Naive thymus-derived CD8-positive, alpha-beta T cell (primary cell): ENCODE data around the gene GRM8. TPM values are rescaled to one million over a fixed set of nuclear protein-coding genes. Genes with fewer than 3 reads are reported as not detected.

ENCODE experiments used
- ATAC-seq, 2 donors: fragments of 150-1000 bp; cut with Tn5 transposase in 1 of 2; sonication (Bioruptor Pico), chemical (Tn5 transposase) in 1 of 2; 1 replicate in 1 of 2; 2 replicates in 1 of 2; pipeline ENCODE4 v1.10.0; 2021; ENCODE audit warnings: mild to moderate bottlenecking in 2 of 2, moderate library complexity in 2 of 2
- POLR2A ChIA-PET: fragments of 350-600 bp; sonication (Branson Sonifier 250); formaldehyde crosslinking; loops from one replicate; lab custom pipeline; 2021; ENCODE audit warnings: antibody characterized with exemption; lab: Charles Lee
- DNase-seq, 10 donors: peaks; one replicate each; pipeline versions ENCODE4 v3.0.0 to v3.0.0-alpha.2; 2020 to 2022
- H3K27ac Mint-ChIP-seq, 10 donors: one replicate each; pipeline ENCODE4 v1.8.0; 2020 to 2022; ENCODE audit warnings: mild to moderate bottlenecking in 10 of 10, mixed read lengths in 10 of 10, moderate library complexity in 4 of 10, inconsistent platforms in 1 of 10
- H3K27me3 Mint-ChIP-seq, 5 donors: one replicate each; pipeline ENCODE4 v1.8.0; 2021 to 2022; ENCODE audit warnings: mixed read lengths in 5 of 5
- H3K36me3 Mint-ChIP-seq, 3 donors: one replicate each; pipeline ENCODE4 v1.8.0; 2020 to 2022; ENCODE audit warnings: mixed read lengths in 3 of 3, mild to moderate bottlenecking in 2 of 3, inconsistent platforms in 1 of 3
- H3K4me1 Mint-ChIP-seq, 4 donors: one replicate each; pipeline ENCODE4 v1.8.0; 2021 to 2022; ENCODE audit warnings: mixed read lengths in 4 of 4
- H3K4me3 Mint-ChIP-seq, 10 donors: one replicate each; pipeline ENCODE4 v1.8.0; 2020 to 2022; ENCODE audit warnings: mild to moderate bottlenecking in 10 of 10, mixed read lengths in 10 of 10, moderate library complexity in 6 of 10, inconsistent platforms in 1 of 10
- H3K9me3 Mint-ChIP-seq, 9 donors: one replicate each; pipeline ENCODE4 v1.8.0; 2020 to 2022; ENCODE audit warnings: mixed read lengths in 9 of 9, mild to moderate bottlenecking in 3 of 9, inconsistent platforms in 1 of 9, moderate library complexity in 1 of 9
- polyA plus RNA-seq, 3 donors: library from polyadenylated mRNA; unstranded; fragments of 300-500 nt; fragmentation: Illumina TruSeq; gene quantifications; one replicate each; pipeline ENCODE4 v1.2.3, GENCODE V29; 2021
- total RNA-seq, 8 experiments: library from RNA in 2 of 8; stranded (reverse) in 2 of 8; gene quantifications; one replicate each; pipeline ENCODE4 v1.2.3 and lab custom pipeline; 2021 to 2026

The GRM8 gene
- total and polyA plus RNA-seq, 5 experiments from 2014 or later = not detected

DNA sequence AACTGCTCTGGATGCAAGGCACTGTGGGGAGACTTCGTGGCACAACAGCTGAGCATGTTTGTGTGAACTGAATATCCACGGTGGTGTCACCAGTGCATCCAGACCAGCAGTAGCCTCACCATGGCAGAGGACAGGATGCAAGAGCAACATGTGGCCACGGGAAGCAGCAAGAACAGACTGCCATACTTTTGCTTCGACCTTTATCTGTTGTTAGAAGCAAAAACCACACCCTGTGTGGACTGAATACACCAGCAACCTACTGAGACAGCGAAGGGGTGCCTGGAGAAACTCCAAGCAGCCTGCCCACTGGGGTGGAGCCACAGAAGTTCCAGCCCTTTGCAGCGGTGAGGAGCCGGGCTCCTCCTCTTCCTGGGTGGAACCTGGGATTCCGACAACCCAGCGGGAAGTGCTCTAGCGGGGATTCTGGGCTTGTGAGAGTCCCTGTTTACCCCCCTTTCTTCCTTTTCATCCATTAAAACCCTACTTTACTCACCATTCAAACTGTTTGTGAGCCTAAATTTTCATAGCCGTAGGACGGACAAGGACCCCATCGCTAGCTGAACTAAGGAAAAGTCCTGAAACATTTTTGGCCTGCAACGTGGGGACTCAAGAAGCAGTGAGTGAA, 584.9 kb downstream of the GRM8 start:
- POLR2A ChIA-PET = no interaction called here
- DNase-seq (no peak), ATAC-seq (no peak)
- H3K27ac Mint-ChIP-seq = no peak overlapping the region
- peaks cover 0 to 11% (median 0%) of the 10 kb centered on the region in 9 donors for H3K9me3 Mint-ChIP-seq
- no peaks in the 10 kb centered on the region for H3K4me1 Mint-ChIP-seq
- H3K36me3 Mint-ChIP-seq = no peaks in the 10 kb centered on the region
- no peak overlapping the region for H3K4me3 Mint-ChIP-seq
- peaks cover 0 to 4% (median 0%) of the 10 kb centered on the region in 5 donors for H3K27me3 Mint-ChIP-seq

DNA sequence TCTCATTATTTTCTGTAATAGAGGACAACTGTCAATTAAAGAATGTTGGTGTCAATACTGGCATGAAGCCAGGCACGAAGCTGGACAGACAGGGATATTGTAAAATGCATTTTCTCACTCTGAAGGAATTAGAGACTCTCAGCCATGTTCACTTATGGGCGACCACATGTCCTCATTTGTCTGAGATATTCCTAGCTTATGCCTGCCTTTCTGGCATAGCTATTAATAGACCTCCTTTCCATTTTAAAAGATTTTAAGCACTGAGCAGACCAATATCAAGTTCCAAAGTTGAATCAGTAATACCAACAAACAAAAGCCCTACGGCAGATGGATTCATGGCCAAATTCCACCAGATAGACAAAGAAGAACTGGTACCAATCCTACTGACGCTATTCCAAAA, 589.9 kb downstream of the GRM8 start:
- POLR2A ChIA-PET = no interaction called here
- no peaks in the 10 kb centered on the region for H3K36me3 Mint-ChIP-seq
- no peak for ATAC-seq

DNA sequence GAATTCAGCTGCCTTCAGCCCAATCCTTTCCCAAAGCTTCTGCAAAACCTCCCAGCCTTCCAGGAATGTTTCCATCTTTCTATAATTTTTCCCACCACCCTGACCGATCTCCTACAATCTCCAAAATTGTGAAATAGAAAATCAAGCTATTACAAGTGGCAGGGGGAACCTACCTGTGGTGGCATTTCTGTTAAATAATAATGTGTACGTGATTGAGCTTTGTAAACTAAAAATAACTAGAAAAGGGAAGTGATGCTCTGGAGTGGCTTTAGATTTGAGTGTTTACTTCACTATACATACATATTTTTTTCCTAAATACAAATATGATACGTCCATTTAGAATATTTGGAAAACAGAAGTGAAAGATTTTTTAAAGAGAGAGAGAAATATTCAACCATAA, 593.6 kb downstream of the GRM8 start:
- POLR2A ChIA-PET = no interaction called here
- H3K4me1 Mint-ChIP-seq = no peaks in the 10 kb centered on the region
- no peaks in the 10 kb centered on the region for H3K36me3 Mint-ChIP-seq
- no peak for DNase-seq
- peaks cover 0 to 4% (median 0%) of the 10 kb centered on the region in 5 donors for H3K27me3 Mint-ChIP-seq
- ATAC-seq = no peak
- no peak overlapping the region for H3K4me3 Mint-ChIP-seq
- H3K27ac Mint-ChIP-seq = no peak overlapping the region
- peaks cover 0 to 3% (median 0%) of the 10 kb centered on the region in 9 donors for H3K9me3 Mint-ChIP-seq

More for the DNA sequence above, 589.9 kb downstream of the GRM8 start:
- no peak overlapping the region for H3K4me3 Mint-ChIP-seq
- peaks cover 0 to 3% (median 0%) of the 10 kb centered on the region in 9 donors for H3K9me3 Mint-ChIP-seq
- no peak overlapping the region for H3K27ac Mint-ChIP-seq
- H3K4me1 Mint-ChIP-seq = no peaks in the 10 kb centered on the region
- no peak for DNase-seq
- peaks cover 0 to 4% (median 0%) of the 10 kb centered on the region in 5 donors for H3K27me3 Mint-ChIP-seq

DNA sequence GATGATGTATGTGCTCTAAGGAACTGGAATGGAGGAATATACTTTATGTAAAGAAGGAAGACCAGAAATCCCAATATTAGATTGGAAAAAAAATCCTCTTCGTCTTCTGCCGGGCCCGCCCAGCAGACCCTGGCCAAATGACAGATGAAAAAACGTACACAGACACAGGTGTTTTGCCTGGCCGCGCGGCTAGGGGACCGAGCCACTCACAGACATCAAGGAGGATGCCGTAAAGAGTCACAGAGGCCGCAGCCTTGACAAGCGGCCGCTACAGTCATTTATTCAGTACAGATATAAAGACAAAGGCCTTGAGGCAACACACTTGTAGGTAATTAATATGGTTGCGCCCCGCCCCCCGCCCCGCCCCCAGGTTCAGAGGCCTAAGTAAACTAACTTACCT, 594.1 kb downstream of the GRM8 start:
- no peak for DNase-seq
- POLR2A ChIA-PET = no interaction called here
- Mint-ChIP-seq H3K27me3 (peaks cover 0 to 4% (median 0%) of the 10 kb centered on the region in 5 donors), H3K27ac (no peak overlapping the region), H3K4me3 (no peak overlapping the region), H3K4me1 (no peaks in the 10 kb centered on the region), H3K36me3 (no peaks in the 10 kb centered on the region), H3K9me3 (peaks cover 0 to 3% (median 0%) of the 10 kb centered on the region in 9 donors)
- no peak for ATAC-seq

DNA sequence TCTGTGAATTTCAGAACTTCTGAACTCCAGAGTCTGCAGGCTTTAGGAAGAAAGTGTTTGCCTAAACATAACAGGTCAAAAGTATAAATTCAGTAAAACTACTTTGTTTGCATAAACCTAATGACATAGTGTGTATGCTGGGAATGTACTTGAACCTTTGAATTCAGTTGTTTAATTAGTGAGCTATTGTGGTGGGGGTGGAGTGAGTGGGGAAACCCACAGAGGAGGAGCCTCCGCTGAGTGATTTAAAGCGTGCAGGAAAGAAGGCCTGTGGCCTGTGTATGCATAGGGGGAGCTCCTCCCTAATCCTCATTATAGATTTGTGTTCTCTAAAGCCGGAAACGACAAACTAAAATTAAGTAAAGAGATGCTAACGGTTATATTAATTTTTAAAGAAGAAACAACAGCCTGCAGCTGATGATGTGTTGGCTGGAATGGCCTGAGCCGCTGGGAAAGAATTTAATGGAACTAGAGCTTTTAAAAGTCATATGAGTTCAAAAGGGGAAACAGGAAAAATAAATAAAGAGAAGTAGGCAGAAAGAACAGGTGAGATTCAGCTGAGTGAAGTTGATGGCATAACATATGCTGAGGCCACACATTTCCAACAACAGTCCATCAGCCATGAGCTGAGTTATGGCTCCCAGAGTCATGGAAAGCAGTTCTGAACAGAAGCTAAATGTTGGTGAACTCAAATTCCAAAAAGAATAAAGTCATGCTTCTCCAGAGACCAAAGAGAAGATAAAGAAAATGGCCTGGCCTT, 595.0 kb downstream of the GRM8 start:
- no peaks in the 10 kb centered on the region for H3K36me3 Mint-ChIP-seq
- no peak overlapping the region for H3K4me3 Mint-ChIP-seq
- peaks cover 0 to 3% (median 0%) of the 10 kb centered on the region in 9 donors for H3K9me3 Mint-ChIP-seq
- DNase-seq (no peak), ATAC-seq (no peak)
- no peak overlapping the region for H3K27ac Mint-ChIP-seq
- no peaks in the 10 kb centered on the region for H3K4me1 Mint-ChIP-seq
- POLR2A ChIA-PET = no interaction called here
- peaks cover 0 to 2% (median 0%) of the 10 kb centered on the region in 5 donors for H3K27me3 Mint-ChIP-seq

DNA sequence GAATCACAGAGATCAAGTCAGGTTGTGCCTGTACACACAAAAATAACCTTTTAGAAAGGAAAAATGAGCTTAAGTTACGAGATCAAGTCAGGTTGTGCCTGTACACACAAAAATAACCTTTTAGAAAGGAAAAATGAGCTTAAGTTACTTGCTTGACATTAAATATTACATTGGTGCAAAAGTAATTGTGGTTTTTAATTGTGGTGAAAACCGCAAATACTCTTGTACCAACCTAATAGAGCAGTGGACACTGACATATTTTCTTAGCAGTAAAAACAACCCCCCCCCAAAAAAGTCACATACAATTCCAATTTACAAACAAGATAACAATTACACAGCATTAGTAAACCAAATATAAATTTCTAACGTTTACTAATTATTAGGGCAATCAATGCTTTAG, 595.6 kb downstream of the GRM8 start:
- DNase-seq (no peak), ATAC-seq (no peak)
- POLR2A ChIA-PET = no interaction called here
- Mint-ChIP-seq H3K27ac (no peak overlapping the region), H3K36me3 (no peaks in the 10 kb centered on the region), H3K27me3 (peaks cover 0 to 3% (median 0%) of the 10 kb centered on the region in 5 donors), H3K9me3 (peaks cover 0 to 5% (median 0%) of the 10 kb centered on the region in 9 donors), H3K4me3 (no peak overlapping the region), H3K4me1 (no peaks in the 10 kb centered on the region)

DNA sequence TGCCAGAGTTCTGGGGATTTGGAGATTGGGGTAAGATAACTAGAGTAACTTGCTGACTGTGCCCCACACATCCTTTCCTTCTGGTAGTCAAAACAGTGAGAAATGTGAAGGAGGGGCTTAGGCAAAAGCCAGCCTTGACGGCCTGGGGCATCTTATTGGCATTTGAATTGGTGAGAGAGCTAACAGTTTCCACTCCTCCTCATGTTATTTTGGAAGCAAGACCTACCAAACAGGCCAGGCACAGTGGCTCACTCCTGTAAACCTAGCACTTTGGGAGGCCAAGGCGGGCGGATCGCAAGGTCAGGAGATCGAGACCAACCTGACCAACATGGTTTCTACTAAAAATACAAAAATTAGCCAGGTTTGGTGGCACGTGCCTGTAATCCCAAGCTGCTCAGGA, 596.6 kb downstream of the GRM8 start:
- H3K4me1 Mint-ChIP-seq = no peaks in the 10 kb centered on the region
- DNase-seq = no peak
- no peak overlapping the region for H3K27ac Mint-ChIP-seq
- H3K9me3 Mint-ChIP-seq = peaks cover 0 to 7% (median 0%) of the 10 kb centered on the region in 9 donors
- H3K27me3 Mint-ChIP-seq = peaks cover 0 to 3% (median 0%) of the 10 kb centered on the region in 5 donors
- no peaks in the 10 kb centered on the region for H3K36me3 Mint-ChIP-seq
- ATAC-seq = no peak
- POLR2A ChIA-PET = no interaction called here
- H3K4me3 Mint-ChIP-seq = no peak overlapping the region

DNA sequence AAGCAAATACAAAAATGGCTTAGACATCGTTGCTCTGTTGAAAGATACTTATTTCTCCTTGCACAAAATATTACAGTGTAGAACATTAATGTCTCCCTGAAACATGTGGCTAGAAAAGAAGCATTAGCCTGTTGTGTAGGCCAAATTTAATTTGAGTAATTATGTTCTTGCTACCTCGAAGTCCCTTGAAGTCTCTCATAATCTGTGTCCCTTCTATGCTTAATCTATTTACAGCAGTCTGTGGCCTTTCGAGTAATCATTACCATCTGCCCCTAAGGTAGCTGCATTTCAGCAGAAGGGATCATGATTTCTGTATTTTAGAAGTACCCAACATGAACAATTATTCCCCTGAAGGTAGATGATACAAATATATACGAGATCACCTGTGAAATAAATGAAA, 615.2 kb downstream of the GRM8 start:
- DNase-seq (no peak), ATAC-seq (no peak)
- POLR2A ChIA-PET = no interaction called here
- no peaks in the 10 kb centered on the region for H3K36me3 Mint-ChIP-seq
- no peaks in the 10 kb centered on the region for H3K27me3 Mint-ChIP-seq
- no peak overlapping the region for H3K27ac Mint-ChIP-seq
- no peaks in the 10 kb centered on the region for H3K4me1 Mint-ChIP-seq
- peaks cover 0 to 7% (median 0%) of the 10 kb centered on the region in 9 donors for H3K9me3 Mint-ChIP-seq
- no peak overlapping the region for H3K4me3 Mint-ChIP-seq

DNA sequence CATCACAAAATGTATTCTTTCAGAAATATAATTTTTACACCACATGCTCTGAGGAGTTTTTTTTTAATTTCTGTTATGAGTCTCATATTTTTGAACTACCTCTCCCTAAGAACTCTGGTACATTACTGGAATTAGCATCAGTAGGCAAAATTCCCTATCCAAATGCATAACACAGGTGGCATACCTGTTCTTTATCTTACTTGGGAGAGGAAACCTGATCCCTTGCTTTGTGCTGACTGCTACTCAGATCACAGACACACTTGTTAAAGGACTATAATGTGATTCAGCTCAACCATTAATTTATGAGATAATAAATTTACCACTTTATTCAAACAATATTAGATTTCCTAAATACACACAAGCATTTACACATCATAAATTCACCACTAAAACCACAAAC, 617.2 kb downstream of the GRM8 start:
- Mint-ChIP-seq H3K27ac (no peak overlapping the region), H3K4me3 (no peak overlapping the region), H3K27me3 (no peaks in the 10 kb centered on the region), H3K9me3 (peaks cover 0 to 11% (median 3%) of the 10 kb centered on the region in 9 donors), H3K36me3 (no peaks in the 10 kb centered on the region), H3K4me1 (no peaks in the 10 kb centered on the region)
- DNase-seq (no peak), ATAC-seq (no peak)
- POLR2A ChIA-PET = no interaction called here

DNA sequence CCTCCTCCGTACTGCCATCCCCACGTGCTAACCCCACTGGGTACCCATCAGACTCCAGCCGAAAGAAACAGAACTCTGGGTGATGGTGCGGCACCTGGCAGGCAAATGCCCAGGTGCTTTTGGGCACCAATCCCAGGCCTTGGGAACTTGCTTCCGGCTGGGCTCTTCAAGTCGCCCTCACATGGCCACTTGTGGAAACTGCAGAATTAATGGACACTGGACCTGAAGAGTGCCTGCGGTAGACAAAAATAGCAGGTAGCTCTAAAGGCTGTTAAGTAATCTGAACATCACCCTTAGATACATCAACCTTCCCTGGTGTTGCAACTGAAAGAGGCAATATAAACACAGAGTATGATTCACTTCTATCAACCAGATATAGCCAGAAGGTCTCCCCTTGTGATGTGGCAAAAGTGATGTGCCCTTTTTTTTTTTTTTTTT, 644.4 kb downstream of the GRM8 start:
- Mint-ChIP-seq H3K9me3 (peaks cover 0 to 21% (median 0%) of the 10 kb centered on the region in 9 donors), H3K27ac (no peak overlapping the region), H3K4me3 (no peak overlapping the region), H3K4me1 (no peaks in the 10 kb centered on the region), H3K27me3 (peaks cover 0 to 3% (median 0%) of the 10 kb centered on the region in 5 donors), H3K36me3 (no peaks in the 10 kb centered on the region)
- ATAC-seq = no peak
- no peak for DNase-seq
- POLR2A ChIA-PET = no interaction called here

DNA sequence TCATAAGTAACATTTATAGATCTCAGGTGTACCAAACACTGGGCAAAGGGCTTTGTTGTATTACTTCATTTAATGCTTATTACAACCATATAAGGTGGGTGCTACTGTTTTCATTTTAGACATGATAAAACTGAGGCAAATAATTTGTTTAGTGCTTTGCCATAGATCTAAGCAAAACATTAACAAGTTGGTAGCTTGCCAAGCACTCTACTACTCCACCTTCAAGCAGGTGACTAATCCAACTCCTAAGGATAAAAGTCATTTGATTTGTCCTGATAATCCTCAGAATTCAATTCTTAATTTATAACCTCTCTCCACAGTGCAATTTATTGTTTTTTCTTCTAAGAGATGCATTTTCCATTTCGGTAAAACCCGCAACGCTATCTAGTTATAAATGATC, 646.4 kb downstream of the GRM8 start:
- H3K9me3 Mint-ChIP-seq = peaks cover 0 to 21% (median 0%) of the 10 kb centered on the region in 9 donors
- POLR2A ChIA-PET = no interaction called here
- H3K27me3 Mint-ChIP-seq = no peaks in the 10 kb centered on the region
- H3K4me1 Mint-ChIP-seq = no peaks in the 10 kb centered on the region
- ATAC-seq (no peak), DNase-seq (no peak)
- H3K4me3 Mint-ChIP-seq = no peak overlapping the region
- H3K27ac Mint-ChIP-seq = no peak overlapping the region
- H3K36me3 Mint-ChIP-seq = no peaks in the 10 kb centered on the region

DNA sequence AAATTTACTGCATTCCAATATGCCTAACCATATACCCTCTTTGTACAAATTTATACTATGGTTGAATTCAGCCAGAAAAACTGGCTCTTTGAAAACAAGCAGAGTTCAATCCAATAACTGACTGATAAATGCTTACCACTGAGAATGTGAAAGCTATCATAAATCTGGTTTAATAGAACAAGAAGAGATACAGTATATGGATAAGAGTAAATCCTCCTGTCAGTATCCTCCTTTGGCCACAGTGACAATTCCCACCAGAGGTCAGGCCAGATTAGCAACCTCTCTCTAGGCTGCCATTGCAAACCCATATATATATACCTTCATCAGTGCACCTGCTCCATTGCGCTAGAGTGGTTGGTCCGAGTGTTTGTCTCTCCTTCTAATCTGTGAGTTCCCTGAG, 647.2 kb downstream of the GRM8 start:
- peaks cover 0 to 19% (median 0%) of the 10 kb centered on the region in 9 donors for H3K9me3 Mint-ChIP-seq
- DNase-seq = no peak
- no peaks in the 10 kb centered on the region for H3K4me1 Mint-ChIP-seq
- no peaks in the 10 kb centered on the region for H3K36me3 Mint-ChIP-seq
- POLR2A ChIA-PET = no interaction called here
- H3K27ac Mint-ChIP-seq = no peak overlapping the region
- ATAC-seq = no peak
- no peak overlapping the region for H3K4me3 Mint-ChIP-seq
- no peaks in the 10 kb centered on the region for H3K27me3 Mint-ChIP-seq

DNA sequence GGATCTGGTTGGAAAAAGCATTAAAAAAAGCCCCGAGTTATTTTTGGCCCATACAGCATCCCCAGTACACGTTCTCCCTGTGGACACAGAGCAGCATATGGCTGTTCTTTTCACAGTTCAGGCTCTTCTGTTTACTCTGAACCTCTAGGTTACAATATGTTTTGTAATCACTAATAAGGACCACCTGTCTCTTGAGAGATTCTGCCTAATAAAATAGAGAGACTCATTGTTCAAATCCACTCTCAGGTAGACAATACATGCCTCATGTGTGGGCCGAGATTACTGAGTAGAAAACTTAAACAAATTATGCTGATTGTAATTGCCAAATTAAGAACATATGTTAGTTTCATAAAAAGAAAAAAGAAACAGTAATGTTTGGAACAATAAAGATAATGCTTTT, 647.7 kb downstream of the GRM8 start:
- Mint-ChIP-seq H3K36me3 (no peaks in the 10 kb centered on the region), H3K27me3 (no peaks in the 10 kb centered on the region)
- POLR2A ChIA-PET = no interaction called here

More for the DNA sequence above, 647.7 kb downstream of the GRM8 start:
- Mint-ChIP-seq H3K4me1 (no peaks in the 10 kb centered on the region), H3K27ac (no peak overlapping the region), H3K9me3 (peaks cover 0 to 14% (median 0%) of the 10 kb centered on the region in 9 donors), H3K4me3 (no peak overlapping the region)
- no peak for ATAC-seq
- DNase-seq = no peak
